ENCODE data around the gene SERPINB7. TPM values are rescaled to one million over a fixed set of nuclear protein-coding genes. Genes with fewer than 3 reads are reported as not detected.

Gene SERPINB7
- total RNA-seq, 1 experiment from 2014 or later: not detected

GRCh38 chr18:63832470-63832869 is 57.3 kb downstream of the SERPINB7 start:
- H4K91ac ChIP-seq (ENCODE audit: insufficient read length, low read depth, low read length): no peak overlapping the region
- H2AFZ ChIP-seq (ENCODE audit: low read length): no peak overlapping the region
- Mint-ChIP-seq H3K4me1 (no peaks in the 10 kb centered on the region; a peak in 1 of 4 replicates), H3K36me3 (ENCODE audit: insufficient read depth in 1 of 3, low read depth in 3 of 3) (no peaks in the 10 kb centered on the region), H3K27ac (no peak overlapping the region), H3K27me3 (ENCODE audit: low read depth) (no peaks in the 10 kb centered on the region), H3K9me3 (no peaks in the 10 kb centered on the region), H3K4me3 (no peak overlapping the region)
- no peak overlapping the region for H2BK120ac ChIP-seq (ENCODE audit: low read depth, low read length, poor library complexity, severe bottlenecking)
- H2AK5ac ChIP-seq (ENCODE audit: insufficient read length, low read length): no peak overlapping the region
- no peaks in the 10 kb centered on the region for H3K79me1 ChIP-seq (ENCODE audit: insufficient read depth, low read depth, low read length, poor library complexity, severe bottlenecking)
- H3K18ac ChIP-seq (ENCODE audit: insufficient read length, low read depth, low read length): no peak overlapping the region
- WGBS (ENCODE audit: extremely low coverage, insufficient read length, low lambda C conversion rate): no CpG with 5 or more reads among the region's 1 CpG
- H3K4me2 ChIP-seq (ENCODE audit: insufficient read depth, insufficient read length, low read length): no peak overlapping the region
- H3K23ac ChIP-seq (ENCODE audit: insufficient read length, low read depth, low read length): no peak overlapping the region
- H3K27ac ChIP-seq (ENCODE audit: insufficient read length, low read depth, low read length): no peak overlapping the region
- H4K8ac ChIP-seq (replicated peaks; ENCODE audit: insufficient read length, low read depth, low read length): no peak overlapping the region
- no peaks in the 10 kb centered on the region for H3K79me2 ChIP-seq (ENCODE audit: insufficient read depth, low read length)
- H3T11ph ChIP-seq (ENCODE audit: low read length): no peak overlapping the region
- no peak overlapping the region for H3K9ac ChIP-seq (ENCODE audit: extremely low read depth, insufficient read length, low read length)
- no peaks in the 10 kb centered on the region for H3K27me3 ChIP-seq (ENCODE audit: insufficient read depth, low read length)
- no peaks in the 10 kb centered on the region for H3K23me2 ChIP-seq (ENCODE audit: insufficient read length, low read depth, low read length, poor library complexity, severe bottlenecking)
- H4K5ac ChIP-seq (ENCODE audit: insufficient read length, low read depth, low read length): no peak overlapping the region
- no peak overlapping the region for H3K56ac ChIP-seq (ENCODE audit: insufficient read length, low read depth, low read length)
- no peak overlapping the region for H2BK20ac ChIP-seq (ENCODE audit: low read depth, low read length, poor library complexity, severe bottlenecking)
- H4K20me1 ChIP-seq (ENCODE audit: control insufficient read depth, insufficient read depth, insufficient read length): no peaks in the 10 kb centered on the region
- H3K9me3 ChIP-seq (ENCODE audit: control insufficient read depth, low read depth, low read length): no peaks in the 10 kb centered on the region
- H3K14ac ChIP-seq (ENCODE audit: insufficient read depth, low read length): no peak overlapping the region
- H2BK5ac ChIP-seq (ENCODE audit: insufficient read length, low read length): no peak overlapping the region
- no peak for DNase-seq
- TF ChIP-seq CTCF (conservative IDR thresholded peaks at IDR 0.05): no peak
- no peaks in the 10 kb centered on the region for H3K4me1 ChIP-seq (ENCODE audit: insufficient read depth, low read length)
- H2BK12ac ChIP-seq (ENCODE audit: insufficient read length, low read depth, low read length): no peak overlapping the region
- no peak overlapping the region for H3K4ac ChIP-seq (ENCODE audit: low read depth, low read length)
- no peak overlapping the region for H2BK15ac ChIP-seq (ENCODE audit: low read depth, low read length)

Measured in H9 (cell line).